Lower lobe of right lung (tissue), 2 donors: Measurements from ENCODE around the gene CTSK. TPM values are rescaled to one million over a fixed set of nuclear protein-coding genes. Genes with fewer than 3 reads are reported as not detected.

Experiments
- ATAC-seq, 2 donors: fragments of 200-7000 bp; cut with Tn5 transposase; one replicate each; pipeline ENCODE4 v1.9.1; 2020 to 2022; ENCODE audit warnings: mild to moderate bottlenecking in 2 of 2, moderate library complexity in 2 of 2
- DNase-seq: peaks from one replicate; pipeline ENCODE4 v3.0.0-alpha.2; 2020
- H3K27ac ChIP-seq: fragments of 200-600 bp; one replicate; pipeline ENCODE4 v1.8.0; 2022
- H3K27me3 ChIP-seq: fragments of 200-600 bp; one replicate; pipeline ENCODE4 v1.8.0; 2022; ENCODE audit warnings: low read depth
- H3K36me3 ChIP-seq: fragments of 200-600 bp; one replicate; pipeline ENCODE4 v1.8.0; 2022; ENCODE audit warnings: mild to moderate bottlenecking
- H3K4me1 ChIP-seq: fragments of 200-600 bp; one replicate; pipeline ENCODE4 v1.8.0; 2022
- H3K4me3 ChIP-seq: fragments of 200-600 bp; one replicate; pipeline ENCODE4 v1.8.0; 2022; ENCODE audit warnings: mild to moderate bottlenecking
- H3K9me3 ChIP-seq: fragments of 200-600 bp; one replicate; pipeline ENCODE4 v1.8.0; 2022
- intact Hi-C: fragments of 100-400 bp; cut with DNase I; formaldehyde crosslinking; loops from one replicate; pipeline ENCODE4 v1.11.0; 2022
- total RNA-seq: library from RNA; stranded (reverse); fragmentation: NEBNext Ultra II Directional; extraction: Animal tissue kit (Norgen Biotek cat#: 25700); gene quantifications from one replicate; pipeline ENCODE4 v1.2.1, GENCODE V29; 2021
- TF ChIP-seq, protein P1 (sequence below): fragments of 200-600 bp; IDR thresholded peaks from one replicate; pipeline ENCODE4 v1.8.0; 2022; ENCODE audit warnings: antibody characterized with exemption, mild to moderate bottlenecking
- donor health status: DM: no; HTN: yes; CAD: no; lungs with severe emphysema.

Gene CTSK
- total RNA-seq, 1 donor from 2014 or later: 29.4 TPM

DNA sequence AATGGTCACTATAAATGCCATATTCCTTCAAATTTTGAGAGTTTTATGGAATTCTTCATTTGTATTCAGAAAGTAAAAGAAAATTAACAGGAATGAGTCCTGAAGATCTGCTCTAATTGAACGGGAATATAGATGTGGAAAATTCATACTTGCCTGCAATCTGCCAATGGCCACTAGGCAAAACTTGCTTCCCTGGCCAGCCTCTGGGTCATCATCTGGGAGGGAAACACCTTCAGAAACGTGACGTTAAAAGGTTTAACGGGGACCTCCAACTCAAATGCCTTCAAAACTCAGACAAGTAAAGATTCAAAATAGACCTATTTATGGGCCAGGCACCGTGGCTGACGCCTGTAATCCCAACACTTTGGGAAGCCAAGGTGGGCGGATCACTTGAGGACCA, 21.7 kb upstream of the CTSK start:
- ATAC-seq (no peak), DNase-seq (no peak)
- intact Hi-C loops: loop anchor here (10.0 kb wide), 1 partner anchor 105 kb away; no protein-coding TSS in a partner anchor

DNA sequence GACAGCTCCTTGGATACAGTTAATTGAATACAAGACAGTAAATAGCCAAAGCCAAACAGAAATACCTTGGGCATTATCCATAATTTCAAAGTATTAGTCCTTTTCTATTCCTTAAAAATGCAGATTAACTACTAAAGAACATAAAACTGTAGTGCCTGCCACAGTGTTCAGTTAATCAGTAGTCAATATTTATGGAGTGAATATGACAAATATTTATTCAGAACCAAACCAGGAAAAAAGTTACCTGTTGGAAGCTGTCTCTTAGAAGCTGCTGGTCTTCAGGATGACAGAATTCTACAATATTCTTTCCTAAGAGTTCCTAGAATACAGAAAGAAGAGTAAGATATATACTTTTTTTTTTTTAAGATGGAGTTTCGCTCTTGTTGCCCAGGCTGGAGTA, 18.2 kb upstream of the CTSK start:
- Histone ChIP-seq H3K27me3 (no peaks in the 10 kb centered on the region), H3K36me3 (peaks cover 100% of the 10 kb centered on the region), H3K9me3 (no peaks in the 10 kb centered on the region), H3K4me1 (no peaks in the 10 kb centered on the region), H3K27ac (no peak overlapping the region), H3K4me3 (no peak overlapping the region)
- DNase-seq (no peak), ATAC-seq (no peak)
- TF ChIP-seq, protein P1, sequence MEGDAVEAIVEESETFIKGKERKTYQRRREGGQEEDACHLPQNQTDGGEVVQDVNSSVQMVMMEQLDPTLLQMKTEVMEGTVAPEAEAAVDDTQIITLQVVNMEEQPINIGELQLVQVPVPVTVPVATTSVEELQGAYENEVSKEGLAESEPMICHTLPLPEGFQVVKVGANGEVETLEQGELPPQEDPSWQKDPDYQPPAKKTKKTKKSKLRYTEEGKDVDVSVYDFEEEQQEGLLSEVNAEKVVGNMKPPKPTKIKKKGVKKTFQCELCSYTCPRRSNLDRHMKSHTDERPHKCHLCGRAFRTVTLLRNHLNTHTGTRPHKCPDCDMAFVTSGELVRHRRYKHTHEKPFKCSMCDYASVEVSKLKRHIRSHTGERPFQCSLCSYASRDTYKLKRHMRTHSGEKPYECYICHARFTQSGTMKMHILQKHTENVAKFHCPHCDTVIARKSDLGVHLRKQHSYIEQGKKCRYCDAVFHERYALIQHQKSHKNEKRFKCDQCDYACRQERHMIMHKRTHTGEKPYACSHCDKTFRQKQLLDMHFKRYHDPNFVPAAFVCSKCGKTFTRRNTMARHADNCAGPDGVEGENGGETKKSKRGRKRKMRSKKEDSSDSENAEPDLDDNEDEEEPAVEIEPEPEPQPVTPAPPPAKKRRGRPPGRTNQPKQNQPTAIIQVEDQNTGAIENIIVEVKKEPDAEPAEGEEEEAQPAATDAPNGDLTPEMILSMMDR: no peak
- intact Hi-C loops: loop anchor here (10.0 kb wide), 1 partner anchor 109 kb away; no protein-coding TSS in a partner anchor

More for the DNA sequence above, 21.7 kb upstream of the CTSK start:
- Histone ChIP-seq H3K9me3 (no peaks in the 10 kb centered on the region), H3K27ac (no peak overlapping the region), H3K4me1 (no peaks in the 10 kb centered on the region), H3K27me3 (no peaks in the 10 kb centered on the region), H3K4me3 (no peak overlapping the region), H3K36me3 (peaks cover 100% of the 10 kb centered on the region)
- TF ChIP-seq, protein P1: peak; percentile 17

GRCh38 chr1:150820730-150821512, 12.9 kb upstream of the CTSK start:
- H3K36me3 ChIP-seq: peaks cover 100% of the 10 kb centered on the region
- no peak for DNase-seq

DNA sequence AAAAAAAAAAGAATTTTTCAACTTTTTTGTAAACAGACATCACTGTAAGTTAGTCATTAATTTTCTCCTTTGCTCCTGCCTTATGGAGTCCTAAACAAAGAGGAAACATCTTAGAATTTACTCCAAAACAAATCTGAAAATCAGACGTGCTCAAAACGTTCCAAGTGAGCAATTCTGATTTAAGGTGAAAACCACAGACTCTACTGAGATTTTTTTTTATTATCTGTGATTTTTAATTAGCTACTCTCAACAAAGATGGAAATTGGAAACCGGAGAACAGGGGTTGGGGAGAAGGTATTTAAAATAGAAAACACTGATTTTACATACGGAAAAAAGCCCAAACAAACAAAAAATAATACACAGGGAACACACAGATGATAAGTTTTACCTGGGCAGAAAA, 7.8 kb upstream of the CTSK start:
- intact Hi-C loops: no loop called here
- H3K36me3 ChIP-seq: peaks cover 100% of the 10 kb centered on the region

More at GRCh38 chr1:150820730-150821512, 12.9 kb upstream of the CTSK start:
- TF ChIP-seq, protein P1: no peak
- intact Hi-C loops: loop anchor here (10.0 kb wide), 1 partner anchor 114 kb away; no protein-coding TSS in a partner anchor
- no peaks in the 10 kb centered on the region for H3K9me3 ChIP-seq
- H3K27ac ChIP-seq: no peak overlapping the region
- H3K27me3 ChIP-seq: no peaks in the 10 kb centered on the region
- no peak for ATAC-seq
- no peaks in the 10 kb centered on the region for H3K4me1 ChIP-seq
- H3K4me3 ChIP-seq: no peak overlapping the region

DNA sequence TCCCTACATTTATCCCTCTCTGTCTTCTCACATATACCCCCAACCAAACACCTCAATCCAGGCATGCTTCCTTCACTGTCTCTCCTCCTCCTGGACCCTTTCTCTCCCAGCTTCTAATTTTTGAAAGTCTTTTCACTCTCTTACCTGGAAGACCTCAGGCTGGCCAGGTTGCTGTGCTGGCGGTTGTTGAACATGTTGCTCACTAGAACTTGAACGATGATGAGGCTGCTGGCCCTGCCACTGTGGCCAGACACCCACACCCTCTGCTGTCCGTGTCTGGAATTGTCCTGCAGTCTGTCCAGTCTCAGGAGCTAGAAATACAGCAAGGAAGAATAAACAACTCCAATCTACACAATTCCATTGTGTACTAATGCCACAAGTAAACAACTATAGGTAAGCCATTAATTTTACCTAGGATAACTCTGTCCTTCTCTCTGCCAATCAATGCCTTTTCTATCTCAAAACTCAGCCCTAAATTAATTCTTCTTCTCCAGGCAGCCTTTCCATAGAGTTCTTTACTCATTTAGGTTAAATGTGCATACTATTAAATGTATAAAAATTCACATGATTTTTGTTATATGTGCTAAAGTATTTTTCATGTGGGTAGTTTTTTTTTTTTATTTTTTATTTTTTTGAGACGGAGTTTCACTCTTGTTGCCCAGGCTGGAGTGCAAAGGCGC, 5.1 kb upstream of the CTSK start:
- Histone ChIP-seq H3K4me1 (peaks cover 11% of the 10 kb centered on the region), H3K4me3 (no peak overlapping the region), H3K9me3 (no peaks in the 10 kb centered on the region), H3K27ac (no peak overlapping the region), H3K27me3 (no peaks in the 10 kb centered on the region), H3K36me3 (peaks cover 81% of the 10 kb centered on the region)
- peak; percentile 88 to 90 for ATAC-seq
- TF ChIP-seq, protein P1: peak; percentile 71
- DNase-seq: peak; percentile 74
- intact Hi-C loops: no loop called here

More for the DNA sequence above, 7.8 kb upstream of the CTSK start:
- no peaks in the 10 kb centered on the region for H3K9me3 ChIP-seq
- TF ChIP-seq, protein P1: no peak
- H3K4me1 ChIP-seq: no peaks in the 10 kb centered on the region
- DNase-seq: no peak
- no peak for ATAC-seq
- H3K4me3 ChIP-seq: no peak overlapping the region
- H3K27me3 ChIP-seq: no peaks in the 10 kb centered on the region
- H3K27ac ChIP-seq: no peak overlapping the region
